Activated CD4-positive, alpha-beta T cell treated with anti-CD3 and anti-CD28 coated beads, Interleukin-2, amount 10 ng/mL, durations not matched to agents 7 days and 5 days (primary cell): ENCODE data around the gene SATB2. TPM values are rescaled to one million over a fixed set of nuclear protein-coding genes. Genes with fewer than 3 reads are reported as not detected.

ENCODE experiments used
- CTCF ChIA-PET: fragments of 350-600 bp; sonication (Branson Sonifier 250); formaldehyde crosslinking; loops from one replicate; lab custom pipeline; 2021; ENCODE audit warnings: antibody characterized with exemption; lab: Charles Lee
- POLR2A ChIA-PET: fragments of 350-600 bp; sonication (Branson Sonifier 250); formaldehyde crosslinking; loops from one replicate; lab custom pipeline; 2021; ENCODE audit warnings: antibody characterized with exemption; lab: Charles Lee
- DNase-seq: peaks from one replicate; pipeline ENCODE4 v3.0.0-alpha.2; 2020
- H3K27ac Mint-ChIP-seq: one replicate; pipeline ENCODE4 v1.8.0; 2021; ENCODE audit warnings: mild to moderate bottlenecking, moderate library complexity, mixed read lengths
- H3K27me3 Mint-ChIP-seq: one replicate; pipeline ENCODE4 v1.8.0; 2021; ENCODE audit warnings: mixed read lengths
- H3K36me3 Mint-ChIP-seq: one replicate; pipeline ENCODE4 v1.8.0; 2021; ENCODE audit warnings: low read depth, mixed read lengths
- H3K4me1 Mint-ChIP-seq: one replicate; pipeline ENCODE4 v1.8.0; 2021; ENCODE audit warnings: mixed read lengths
- H3K4me3 Mint-ChIP-seq: one replicate; pipeline ENCODE4 v1.8.0; 2021; ENCODE audit warnings: mild to moderate bottlenecking, moderate library complexity, mixed read lengths
- H3K9me3 Mint-ChIP-seq: one replicate; pipeline ENCODE4 v1.8.0; 2021; ENCODE audit warnings: mixed read lengths
- total RNA-seq, 2 experiments: library from RNA; stranded (reverse); gene quantifications; one replicate each; pipeline ENCODE4 v1.2.3, GENCODE V29; 2021

SATB2 gene
- total RNA-seq, 2 experiments from 2014 or later: 0.02 to 0.07 TPM

DNA sequence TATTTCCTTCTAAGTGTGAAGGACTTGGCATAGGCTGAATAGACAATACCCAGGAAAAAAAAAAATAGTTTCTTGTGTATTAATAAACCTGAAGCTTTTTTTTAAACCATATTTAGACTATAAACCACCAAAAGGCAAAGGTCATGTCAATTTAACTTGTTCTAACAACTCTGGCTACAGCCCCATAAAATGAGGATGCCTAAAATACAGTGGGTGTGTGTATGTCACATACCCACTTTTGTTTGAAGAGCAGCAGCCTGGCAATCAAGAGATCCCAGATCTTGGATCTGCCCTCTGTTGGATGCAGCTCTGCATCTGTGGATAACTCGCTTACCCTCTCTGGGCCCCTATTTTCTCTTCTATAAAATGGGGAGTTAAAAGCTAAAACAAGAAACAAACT is 65.4 kb downstream of the SATB2 start:
- Mint-ChIP-seq H3K27ac (no peak overlapping the region), H3K36me3 (no peaks in the 10 kb centered on the region), H3K4me1 (no peaks in the 10 kb centered on the region), H3K4me3 (no peak overlapping the region), H3K9me3 (no peaks in the 10 kb centered on the region), H3K27me3 (peaks cover 3% of the 10 kb centered on the region)
- ChIA-PET POLR2A (no interaction called here), CTCF (no interaction called here)
- DNase-seq: no peak

DNA sequence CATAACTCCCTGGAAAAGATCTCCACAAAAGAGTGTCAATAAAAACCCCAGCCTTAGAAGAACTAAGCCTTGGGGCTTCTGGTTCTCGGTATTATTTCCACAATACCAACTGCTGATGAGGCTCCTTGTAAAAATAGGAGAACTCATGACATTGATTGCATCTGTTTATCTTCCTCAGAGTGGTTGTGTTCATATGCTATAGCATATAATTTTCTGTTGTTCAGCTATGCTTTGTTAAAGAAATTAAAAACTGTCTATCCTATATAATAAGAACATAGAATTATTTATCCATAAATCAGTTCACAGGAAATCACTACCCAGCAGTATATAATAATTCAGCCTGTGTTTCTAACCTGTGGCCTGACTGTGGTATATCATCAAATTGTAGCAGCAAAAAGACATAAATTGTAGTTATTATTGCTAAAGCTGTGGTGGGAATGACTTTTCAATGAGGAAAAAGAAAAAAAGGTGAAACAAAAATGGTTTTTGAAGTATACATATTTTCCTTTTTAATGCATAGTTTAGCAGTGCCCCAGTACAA is 68.9 kb downstream of the SATB2 start:
- Mint-ChIP-seq H3K27ac (no peak overlapping the region), H3K36me3 (no peaks in the 10 kb centered on the region), H3K4me3 (no peak overlapping the region), H3K27me3 (peaks cover 8% of the 10 kb centered on the region), H3K4me1 (no peaks in the 10 kb centered on the region), H3K9me3 (no peaks in the 10 kb centered on the region)
- ChIA-PET CTCF (interaction anchor here (0.5 kb wide), 1 partner anchor 12 kb away, joined by 3 read pairs; no protein-coding TSS in a partner anchor), POLR2A (no interaction called here)
- DNase-seq: no peak

- H3K4me1 Mint-ChIP-seq: no peaks in the 10 kb centered on the region
- CTCF ChIA-PET: no interaction called here
- H3K4me3 Mint-ChIP-seq: no peak overlapping the region
- H3K36me3 Mint-ChIP-seq: no peaks in the 10 kb centered on the region
- DNase-seq: no peak
- POLR2A ChIA-PET: no interaction called here
- no peaks in the 10 kb centered on the region for H3K9me3 Mint-ChIP-seq
- no peak overlapping the region for H3K27ac Mint-ChIP-seq
- H3K27me3 Mint-ChIP-seq: peaks cover 32% of the 10 kb centered on the region
Observed at GRCh38 chr2:199384043-199384442, 73.7 kb downstream of the SATB2 start.

DNA sequence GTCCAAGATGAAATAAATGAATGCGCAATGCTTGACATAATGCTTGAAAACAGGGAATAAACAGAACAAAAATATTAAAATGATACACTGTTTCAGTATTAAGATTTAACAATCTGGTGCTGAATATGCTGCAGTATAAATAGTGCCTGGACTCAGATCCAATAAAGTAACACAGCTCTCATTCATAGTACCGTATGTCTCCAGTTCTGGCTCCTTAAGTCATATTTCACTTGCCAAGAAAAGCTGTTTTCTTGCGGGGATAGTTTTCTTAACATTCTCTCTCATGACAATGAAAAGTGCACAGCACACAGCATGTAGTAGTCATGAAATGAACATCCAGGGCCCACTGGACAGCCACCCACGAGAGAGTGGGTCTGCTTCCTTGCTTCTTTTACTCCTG is 74.7 kb downstream of the SATB2 start:
- POLR2A ChIA-PET: interaction anchor here (0.6 kb wide), 1 partner anchor 100 kb away, joined by 3 read pairs; no protein-coding TSS in a partner anchor
- Mint-ChIP-seq H3K27me3 (peaks cover 32% of the 10 kb centered on the region), H3K36me3 (no peaks in the 10 kb centered on the region), H3K27ac (no peak overlapping the region), H3K9me3 (no peaks in the 10 kb centered on the region), H3K4me1 (no peaks in the 10 kb centered on the region), H3K4me3 (no peak overlapping the region)
- CTCF ChIA-PET: no interaction called here
- DNase-seq: no peak

DNA sequence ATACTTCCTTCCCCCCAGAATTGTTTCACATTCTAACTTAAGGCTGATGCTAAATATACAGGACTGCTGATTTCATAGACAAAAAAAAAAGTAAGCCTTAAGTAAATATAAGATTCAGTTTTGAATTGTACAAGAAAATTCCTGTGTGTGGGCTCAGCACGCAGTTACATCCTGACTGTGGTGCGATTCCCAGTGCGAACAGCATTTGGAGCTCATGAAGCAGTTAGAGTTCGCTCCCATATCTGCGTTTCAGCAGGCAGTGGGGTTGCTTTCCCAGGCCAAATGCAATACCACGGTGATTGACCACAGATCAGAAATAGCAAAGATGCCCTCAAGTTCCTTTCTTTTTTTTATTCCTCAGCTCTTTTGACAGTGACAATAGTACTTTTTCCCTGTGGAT is 75.6 kb downstream of the SATB2 start:
- Mint-ChIP-seq H3K4me3 (no peak overlapping the region), H3K27me3 (peaks cover 36% of the 10 kb centered on the region), H3K4me1 (no peaks in the 10 kb centered on the region), H3K27ac (no peak overlapping the region), H3K36me3 (no peaks in the 10 kb centered on the region), H3K9me3 (no peaks in the 10 kb centered on the region)
- no peak for DNase-seq
- CTCF ChIA-PET: no interaction called here
- POLR2A ChIA-PET: no interaction called here

- ChIA-PET CTCF (no interaction called here), POLR2A (no interaction called here)
- Mint-ChIP-seq H3K27me3 (peaks cover 34% of the 10 kb centered on the region), H3K4me3 (no peak overlapping the region), H3K9me3 (no peaks in the 10 kb centered on the region), H3K36me3 (no peaks in the 10 kb centered on the region), H3K4me1 (no peaks in the 10 kb centered on the region), H3K27ac (no peak overlapping the region)
- DNase-seq: no peak
Observed at GRCh38 chr2:199381531-199381930, 76.2 kb downstream of the SATB2 start.

- H3K4me1 Mint-ChIP-seq: no peaks in the 10 kb centered on the region
- peaks cover 33% of the 10 kb centered on the region for H3K27me3 Mint-ChIP-seq
- H3K9me3 Mint-ChIP-seq: no peaks in the 10 kb centered on the region
- no peaks in the 10 kb centered on the region for H3K36me3 Mint-ChIP-seq
- H3K27ac Mint-ChIP-seq: no peak overlapping the region
- DNase-seq: no peak
- POLR2A ChIA-PET: no interaction called here
- no peak overlapping the region for H3K4me3 Mint-ChIP-seq
- CTCF ChIA-PET: no interaction called here
Observed at GRCh38 chr2:199378948-199379650, 78.6 kb downstream of the SATB2 start.

- no peak overlapping the region for H3K4me3 Mint-ChIP-seq
- H3K27me3 Mint-ChIP-seq: peaks cover 9% of the 10 kb centered on the region
- H3K4me1 Mint-ChIP-seq: no peaks in the 10 kb centered on the region
- H3K9me3 Mint-ChIP-seq: no peaks in the 10 kb centered on the region
- DNase-seq: no peak
- no peak overlapping the region for H3K27ac Mint-ChIP-seq
- ChIA-PET CTCF (no interaction called here), POLR2A (no interaction called here)
- H3K36me3 Mint-ChIP-seq: no peaks in the 10 kb centered on the region
Observed at GRCh38 chr2:199370150-199370780, 87.5 kb downstream of the SATB2 start.

DNA sequence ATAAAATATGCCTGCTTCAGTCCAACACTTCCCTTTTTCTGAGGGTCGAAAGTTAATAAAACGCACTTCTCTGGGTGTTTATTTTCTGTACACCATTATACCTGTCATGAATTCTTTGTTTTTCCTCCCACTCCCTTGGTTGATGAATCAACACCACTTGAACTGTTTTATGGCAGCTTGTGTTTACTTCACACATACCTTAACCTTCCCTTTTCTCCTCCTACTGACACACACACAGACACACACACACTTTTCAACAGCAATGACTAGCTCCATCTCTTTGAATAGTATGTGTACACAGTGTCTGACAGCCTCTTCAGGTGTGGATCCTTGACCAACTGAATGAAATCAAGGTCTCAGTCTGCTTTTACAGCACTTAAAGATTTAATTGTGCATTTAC is 91.3 kb downstream of the SATB2 start:
- POLR2A ChIA-PET: interaction anchor here (0.5 kb wide), 1 partner anchor 1029 kb away, joined by 6 read pairs; no protein-coding TSS in a partner anchor
- Mint-ChIP-seq H3K27me3 (peaks cover 6% of the 10 kb centered on the region), H3K27ac (no peak overlapping the region), H3K9me3 (no peaks in the 10 kb centered on the region), H3K4me3 (no peak overlapping the region), H3K4me1 (no peaks in the 10 kb centered on the region), H3K36me3 (no peaks in the 10 kb centered on the region)
- no peak for DNase-seq
- CTCF ChIA-PET: no interaction called here

DNA sequence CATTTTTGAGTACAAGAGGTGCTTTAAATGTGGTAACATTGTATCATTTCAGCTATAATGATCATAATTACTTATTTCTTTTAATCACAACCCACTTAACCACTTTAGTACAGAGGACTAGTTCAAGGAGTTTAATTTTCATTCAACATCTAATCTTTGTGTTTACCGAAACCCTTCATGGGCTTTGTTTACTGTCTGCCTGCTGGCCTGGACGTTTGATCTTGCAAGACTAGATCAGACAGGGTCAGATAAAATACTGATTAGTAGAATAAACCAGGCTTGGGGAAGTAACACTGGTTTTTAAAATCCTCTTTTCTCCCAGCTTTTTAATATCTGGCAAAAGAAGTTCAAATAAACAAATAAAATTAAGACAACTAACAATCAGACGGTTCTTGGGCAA is 93.6 kb downstream of the SATB2 start:
- H3K4me3 Mint-ChIP-seq: no peak overlapping the region
- CTCF ChIA-PET: no interaction called here

DNA sequence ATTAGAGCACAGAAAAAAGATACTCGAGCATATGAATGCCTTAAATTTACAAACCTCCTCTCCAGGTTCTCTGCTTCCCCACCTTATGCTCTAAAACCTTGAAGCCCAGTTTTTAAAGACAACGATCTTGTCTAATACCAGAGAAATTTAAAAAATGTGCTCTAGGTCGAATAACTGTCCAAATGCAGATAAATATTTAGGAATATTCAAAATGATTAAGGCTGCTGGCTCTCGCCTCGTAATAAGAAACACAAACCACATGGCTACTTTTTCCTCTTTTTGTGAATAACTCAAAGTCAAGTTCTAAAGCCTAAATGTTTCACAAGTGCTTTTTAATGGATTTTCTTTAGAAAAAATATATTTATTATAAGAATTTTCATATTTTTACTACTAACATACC is 101.3 kb downstream of the SATB2 start:
- Mint-ChIP-seq H3K4me3 (no peak overlapping the region), H3K27ac (no peak overlapping the region), H3K9me3 (no peaks in the 10 kb centered on the region), H3K27me3 (peaks cover 3% of the 10 kb centered on the region), H3K36me3 (no peaks in the 10 kb centered on the region), H3K4me1 (no peaks in the 10 kb centered on the region)
- POLR2A ChIA-PET: no interaction called here
- no peak for DNase-seq
- CTCF ChIA-PET: no interaction called here

More for the DNA sequence above, 93.6 kb downstream of the SATB2 start:
- Mint-ChIP-seq H3K9me3 (no peaks in the 10 kb centered on the region), H3K4me1 (no peaks in the 10 kb centered on the region), H3K27me3 (peaks cover 9% of the 10 kb centered on the region), H3K27ac (no peak overlapping the region), H3K36me3 (no peaks in the 10 kb centered on the region)
- DNase-seq: no peak
- POLR2A ChIA-PET: no interaction called here

DNA sequence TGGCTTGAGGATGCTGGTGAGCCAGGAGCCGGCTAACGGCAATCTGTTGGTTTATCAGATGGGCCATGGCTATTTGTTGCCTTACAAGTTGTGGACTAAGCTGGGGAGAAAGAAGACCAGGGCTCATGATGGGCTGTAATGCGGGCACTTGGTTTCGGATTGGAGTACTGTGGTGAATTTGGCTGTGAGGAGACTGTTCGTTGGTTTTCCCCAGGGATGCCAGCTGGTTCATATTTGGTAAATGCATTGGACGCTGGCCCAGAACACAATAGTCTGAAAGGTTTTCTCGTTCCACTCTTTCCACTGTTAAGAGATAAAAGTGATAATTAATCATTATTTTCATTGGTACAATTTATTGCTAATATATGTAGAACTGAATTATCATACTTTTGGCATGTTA is 108.9 kb downstream of the SATB2 start:
- no peaks in the 10 kb centered on the region for H3K9me3 Mint-ChIP-seq
- no peaks in the 10 kb centered on the region for H3K4me1 Mint-ChIP-seq
- ChIA-PET POLR2A (no interaction called here), CTCF (no interaction called here)
- no peaks in the 10 kb centered on the region for H3K36me3 Mint-ChIP-seq
- DNase-seq: no peak
- H3K27ac Mint-ChIP-seq: no peak overlapping the region
- no peaks in the 10 kb centered on the region for H3K27me3 Mint-ChIP-seq
- no peak overlapping the region for H3K4me3 Mint-ChIP-seq

DNA sequence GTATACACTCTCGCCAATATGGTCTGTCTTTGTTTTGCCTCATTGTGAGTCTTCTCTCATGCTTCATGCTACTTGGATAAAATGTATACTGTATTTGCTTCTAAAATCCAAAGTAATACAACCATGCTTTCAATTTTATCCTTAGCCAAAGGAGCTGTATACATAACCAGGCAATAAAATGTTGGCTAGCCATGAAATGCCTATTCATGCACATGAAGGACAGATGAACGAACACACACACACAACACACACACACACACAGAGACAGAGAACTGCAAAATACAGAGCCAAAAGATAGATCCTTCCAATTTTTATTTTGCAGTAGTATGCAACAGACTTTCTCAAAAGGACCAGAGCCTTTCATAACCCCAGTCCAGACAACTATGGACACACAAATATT is 113.7 kb downstream of the SATB2 start:
- Mint-ChIP-seq H3K4me1 (no peaks in the 10 kb centered on the region), H3K9me3 (no peaks in the 10 kb centered on the region), H3K27me3 (no peaks in the 10 kb centered on the region), H3K4me3 (no peak overlapping the region), H3K36me3 (no peaks in the 10 kb centered on the region), H3K27ac (no peak overlapping the region)
- POLR2A ChIA-PET: no interaction called here
- CTCF ChIA-PET: no interaction called here
- DNase-seq: no peak
